HepG2 (cell line): ENCODE results near the gene RAD9A. TPM values are rescaled to one million over a fixed set of nuclear protein-coding genes. Genes with fewer than 3 reads are reported as not detected.

Experiments used
- E2F5 ChIP-seq: sonication (generic); formaldehyde crosslinking; conservative IDR thresholded peaks from 2 replicates; pipeline ENCODE4 v1.4.0; 2020; ENCODE audit warnings: missing genetic modification reagents
- NPAS2 ChIP-seq: sonication (generic); formaldehyde crosslinking; IDR thresholded peaks from 2 replicates; pipeline ENCODE4 v1.8.0; 2022; ENCODE audit warnings: mild to moderate bottlenecking, missing genetic modification reagents, borderline replicate concordance
- RFXAP ChIP-seq: sonication (generic); formaldehyde crosslinking; IDR thresholded peaks from 2 replicates; pipeline ENCODE4 v1.4.0; 2020; ENCODE audit warnings: missing genetic modification reagents, borderline replicate concordance
- ZNF800 ChIP-seq: sonication (generic); formaldehyde crosslinking; IDR thresholded peaks from 2 replicates; pipeline ENCODE4 v1.4.0; 2020; ENCODE audit warnings: missing genetic modification reagents
- polyA plus RNA-seq, 8 experiments: library from polyadenylated mRNA; depleted of rRNA in 3 of 8; stranded (reverse) in 7 of 8; unstranded in 1 of 8; fragments of >200 nt; fragmentation: Illumina TruSeq in 4 of 8; extraction: Trizol in 4 of 8; gene quantifications; 2 replicates each; pipeline versions ENCODE4 v1.2.1 to v1.2.3, GENCODE V29; 2011 to 2016; ENCODE audit warnings: low read depth in 4 of 8, missing spikeins in 1 of 8, mixed read lengths in 1 of 8; ENCODE audit not compliant: insufficient read depth in 1 of 8
- total RNA-seq, 5 experiments: library from RNA; depleted of rRNA; stranded (reverse); fragments of >200 nt; fragmentation: Illumina TruSeq; extraction: Trizol; gene quantifications; 2 replicates each; pipeline ENCODE4 v1.2.3, GENCODE V29; 2016; ENCODE audit warnings: low read depth in 1 of 5
- TF ChIP-seq, protein P1 (sequence below): sonication (generic); formaldehyde crosslinking; IDR thresholded peaks from 2 replicates; pipeline ENCODE4 v1.5.0; 2020; ENCODE audit warnings: mild to moderate bottlenecking, missing genetic modification reagents, borderline replicate concordance
- TF ChIP-seq, protein P2 (sequence below): IDR thresholded peaks from 2 replicates; pipeline ENCODE4 v1.6.1; 2016; ENCODE audit warnings: mild to moderate bottlenecking
- TF ChIP-seq, protein P3 (sequence below), 2 experiments: IDR thresholded peaks; 2 replicates each; pipeline ENCODE4 v1.6.1; 2011 to 2012; ENCODE audit warnings: low read length in 2 of 2, borderline replicate concordance in 1 of 2, low read depth in 1 of 2, mild to moderate bottlenecking in 1 of 2, moderate library complexity in 1 of 2
- TF ChIP-seq, protein P4 (sequence below), 2 experiments: fragments of 450-650 bp in 1 of 2; sonication (generic) in 1 of 2; formaldehyde crosslinking; IDR thresholded peaks; 2 replicates each; pipeline versions ENCODE4 v1.5.0 to v1.8.0; 2020 to 2022; ENCODE audit warnings: mild to moderate bottlenecking in 1 of 2, missing genetic modification reagents in 1 of 2

Gene RAD9A
- total and polyA plus RNA-seq, 2 of the 13 experiments (the other 11 are each of a cell fraction or from before 2014, with no cell fraction given): 10.1 to 15.7 TPM

- TF ChIP-seq, protein P1, sequence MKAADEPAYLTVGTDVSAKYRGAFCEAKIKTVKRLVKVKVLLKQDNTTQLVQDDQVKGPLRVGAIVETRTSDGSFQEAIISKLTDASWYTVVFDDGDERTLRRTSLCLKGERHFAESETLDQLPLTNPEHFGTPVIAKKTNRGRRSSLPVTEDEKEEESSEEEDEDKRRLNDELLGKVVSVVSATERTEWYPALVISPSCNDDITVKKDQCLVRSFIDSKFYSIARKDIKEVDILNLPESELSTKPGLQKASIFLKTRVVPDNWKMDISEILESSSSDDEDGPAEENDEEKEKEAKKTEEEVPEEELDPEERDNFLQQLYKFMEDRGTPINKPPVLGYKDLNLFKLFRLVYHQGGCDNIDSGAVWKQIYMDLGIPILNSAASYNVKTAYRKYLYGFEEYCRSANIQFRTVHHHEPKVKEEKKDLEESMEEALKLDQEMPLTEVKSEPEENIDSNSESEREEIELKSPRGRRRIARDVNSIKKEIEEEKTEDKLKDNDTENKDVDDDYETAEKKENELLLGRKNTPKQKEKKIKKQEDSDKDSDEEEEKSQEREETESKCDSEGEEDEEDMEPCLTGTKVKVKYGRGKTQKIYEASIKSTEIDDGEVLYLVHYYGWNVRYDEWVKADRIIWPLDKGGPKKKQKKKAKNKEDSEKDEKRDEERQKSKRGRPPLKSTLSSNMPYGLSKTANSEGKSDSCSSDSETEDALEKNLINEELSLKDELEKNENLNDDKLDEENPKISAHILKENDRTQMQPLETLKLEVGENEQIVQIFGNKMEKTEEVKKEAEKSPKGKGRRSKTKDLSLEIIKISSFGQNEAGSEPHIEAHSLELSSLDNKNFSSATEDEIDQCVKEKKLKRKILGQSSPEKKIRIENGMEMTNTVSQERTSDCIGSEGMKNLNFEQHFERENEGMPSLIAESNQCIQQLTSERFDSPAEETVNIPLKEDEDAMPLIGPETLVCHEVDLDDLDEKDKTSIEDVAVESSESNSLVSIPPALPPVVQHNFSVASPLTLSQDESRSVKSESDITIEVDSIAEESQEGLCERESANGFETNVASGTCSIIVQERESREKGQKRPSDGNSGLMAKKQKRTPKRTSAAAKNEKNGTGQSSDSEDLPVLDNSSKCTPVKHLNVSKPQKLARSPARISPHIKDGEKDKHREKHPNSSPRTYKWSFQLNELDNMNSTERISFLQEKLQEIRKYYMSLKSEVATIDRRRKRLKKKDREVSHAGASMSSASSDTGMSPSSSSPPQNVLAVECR: peak; percentile 95
- TF ChIP-seq, protein P2, sequence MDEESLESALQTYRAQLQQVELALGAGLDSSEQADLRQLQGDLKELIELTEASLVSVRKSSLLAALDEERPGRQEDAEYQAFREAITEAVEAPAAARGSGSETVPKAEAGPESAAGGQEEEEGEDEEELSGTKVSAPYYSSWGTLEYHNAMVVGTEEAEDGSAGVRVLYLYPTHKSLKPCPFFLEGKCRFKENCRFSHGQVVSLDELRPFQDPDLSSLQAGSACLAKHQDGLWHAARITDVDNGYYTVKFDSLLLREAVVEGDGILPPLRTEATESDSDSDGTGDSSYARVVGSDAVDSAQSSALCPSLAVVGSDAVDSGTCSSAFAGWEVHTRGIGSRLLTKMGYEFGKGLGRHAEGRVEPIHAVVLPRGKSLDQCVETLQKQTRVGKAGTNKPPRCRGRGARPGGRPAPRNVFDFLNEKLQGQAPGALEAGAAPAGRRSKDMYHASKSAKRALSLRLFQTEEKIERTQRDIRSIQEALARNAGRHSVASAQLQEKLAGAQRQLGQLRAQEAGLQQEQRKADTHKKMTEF: peak; percentile 76
- no peak for TF ChIP-seq E2F5 (CRISPR knock-in tag)
- TF ChIP-seq, protein P3, sequence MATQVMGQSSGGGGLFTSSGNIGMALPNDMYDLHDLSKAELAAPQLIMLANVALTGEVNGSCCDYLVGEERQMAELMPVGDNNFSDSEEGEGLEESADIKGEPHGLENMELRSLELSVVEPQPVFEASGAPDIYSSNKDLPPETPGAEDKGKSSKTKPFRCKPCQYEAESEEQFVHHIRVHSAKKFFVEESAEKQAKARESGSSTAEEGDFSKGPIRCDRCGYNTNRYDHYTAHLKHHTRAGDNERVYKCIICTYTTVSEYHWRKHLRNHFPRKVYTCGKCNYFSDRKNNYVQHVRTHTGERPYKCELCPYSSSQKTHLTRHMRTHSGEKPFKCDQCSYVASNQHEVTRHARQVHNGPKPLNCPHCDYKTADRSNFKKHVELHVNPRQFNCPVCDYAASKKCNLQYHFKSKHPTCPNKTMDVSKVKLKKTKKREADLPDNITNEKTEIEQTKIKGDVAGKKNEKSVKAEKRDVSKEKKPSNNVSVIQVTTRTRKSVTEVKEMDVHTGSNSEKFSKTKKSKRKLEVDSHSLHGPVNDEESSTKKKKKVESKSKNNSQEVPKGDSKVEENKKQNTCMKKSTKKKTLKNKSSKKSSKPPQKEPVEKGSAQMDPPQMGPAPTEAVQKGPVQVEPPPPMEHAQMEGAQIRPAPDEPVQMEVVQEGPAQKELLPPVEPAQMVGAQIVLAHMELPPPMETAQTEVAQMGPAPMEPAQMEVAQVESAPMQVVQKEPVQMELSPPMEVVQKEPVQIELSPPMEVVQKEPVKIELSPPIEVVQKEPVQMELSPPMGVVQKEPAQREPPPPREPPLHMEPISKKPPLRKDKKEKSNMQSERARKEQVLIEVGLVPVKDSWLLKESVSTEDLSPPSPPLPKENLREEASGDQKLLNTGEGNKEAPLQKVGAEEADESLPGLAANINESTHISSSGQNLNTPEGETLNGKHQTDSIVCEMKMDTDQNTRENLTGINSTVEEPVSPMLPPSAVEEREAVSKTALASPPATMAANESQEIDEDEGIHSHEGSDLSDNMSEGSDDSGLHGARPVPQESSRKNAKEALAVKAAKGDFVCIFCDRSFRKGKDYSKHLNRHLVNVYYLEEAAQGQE (IDR thresholded peaks at IDR 0.05; ENCODE audit: borderline replicate concordance in 1 of 2, low read depth in 1 of 2, low read length in 2 of 2): no peak
- 0 out of 2 replicates have a peak, but pooled peaks have one; percentile 85 for TF ChIP-seq ZNF800
- no peak for TF ChIP-seq NPAS2 (CRISPR knock-in tag)
- TF ChIP-seq RFXAP: peak; percentile 94
- TF ChIP-seq, protein P4, sequence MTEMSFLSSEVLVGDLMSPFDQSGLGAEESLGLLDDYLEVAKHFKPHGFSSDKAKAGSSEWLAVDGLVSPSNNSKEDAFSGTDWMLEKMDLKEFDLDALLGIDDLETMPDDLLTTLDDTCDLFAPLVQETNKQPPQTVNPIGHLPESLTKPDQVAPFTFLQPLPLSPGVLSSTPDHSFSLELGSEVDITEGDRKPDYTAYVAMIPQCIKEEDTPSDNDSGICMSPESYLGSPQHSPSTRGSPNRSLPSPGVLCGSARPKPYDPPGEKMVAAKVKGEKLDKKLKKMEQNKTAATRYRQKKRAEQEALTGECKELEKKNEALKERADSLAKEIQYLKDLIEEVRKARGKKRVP (CRISPR knock-in tag; IDR thresholded peaks at IDR 0.05): peak in 1 of 2 experiments; percentile 74; a peak in 2 of 4 replicates
These were observed 36.5 kb downstream of the RAD9A start, which contains the start of gene RPS6KB2 (continued) for GRCh38 chr11:67428052-67429001.
